Ovary (tissue), 3 donors: ENCODE measurements around the gene IHH.

Experiments
- EP300 ChIP-seq: sonication (generic); formaldehyde crosslinking; IDR thresholded peaks from one replicate; pipeline ENCODE4 v1.6.1; 2017; ENCODE audit warnings: antibody characterized with exemption
- POLR2A ChIP-seq: fragments of 450-650 bp; IDR thresholded peaks from one replicate; pipeline ENCODE4 v1.6.1; 2017; ENCODE audit warnings: antibody characterized with exemption, mild to moderate bottlenecking, moderate library complexity
- TF ChIP-seq, protein P1 (sequence below), 3 donors: fragments of 450-650 bp in 2 of 3; fragments of 200-600 bp in 1 of 3; IDR thresholded peaks; one replicate each; pipeline versions ENCODE4 v1.5.1 to v1.8.0; 2016 to 2022; ENCODE audit warnings: antibody characterized with exemption in 3 of 3, mild to moderate bottlenecking in 1 of 3
- donor health status: DM: no; HTN: no; CAD: no.

- TF ChIP-seq, protein P1, sequence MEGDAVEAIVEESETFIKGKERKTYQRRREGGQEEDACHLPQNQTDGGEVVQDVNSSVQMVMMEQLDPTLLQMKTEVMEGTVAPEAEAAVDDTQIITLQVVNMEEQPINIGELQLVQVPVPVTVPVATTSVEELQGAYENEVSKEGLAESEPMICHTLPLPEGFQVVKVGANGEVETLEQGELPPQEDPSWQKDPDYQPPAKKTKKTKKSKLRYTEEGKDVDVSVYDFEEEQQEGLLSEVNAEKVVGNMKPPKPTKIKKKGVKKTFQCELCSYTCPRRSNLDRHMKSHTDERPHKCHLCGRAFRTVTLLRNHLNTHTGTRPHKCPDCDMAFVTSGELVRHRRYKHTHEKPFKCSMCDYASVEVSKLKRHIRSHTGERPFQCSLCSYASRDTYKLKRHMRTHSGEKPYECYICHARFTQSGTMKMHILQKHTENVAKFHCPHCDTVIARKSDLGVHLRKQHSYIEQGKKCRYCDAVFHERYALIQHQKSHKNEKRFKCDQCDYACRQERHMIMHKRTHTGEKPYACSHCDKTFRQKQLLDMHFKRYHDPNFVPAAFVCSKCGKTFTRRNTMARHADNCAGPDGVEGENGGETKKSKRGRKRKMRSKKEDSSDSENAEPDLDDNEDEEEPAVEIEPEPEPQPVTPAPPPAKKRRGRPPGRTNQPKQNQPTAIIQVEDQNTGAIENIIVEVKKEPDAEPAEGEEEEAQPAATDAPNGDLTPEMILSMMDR (IDR thresholded peaks at IDR 0.05): no peak
- TF ChIP-seq POLR2A (no peak), EP300 (no peak)
Measured at GRCh38 chr2:219056176-219056895, 4.4 kb downstream of the IHH start.
